Colonic mucosa (tissue), 4 donors: Measurements from ENCODE around the gene SPATA3. TPM values are rescaled to one million over a fixed set of nuclear protein-coding genes. Genes with fewer than 3 reads are reported as not detected.
"Not testable (repeated sequence)": the region's sequence is repeated elsewhere in the genome, so short reads cannot be mapped to it uniquely, and the experiment has no call there.

Experiments used
- DNase-seq: peaks from one replicate; pipeline ENCODE4 v3.0.0-alpha.2; 2020
- H3K27ac ChIP-seq: fragments of 200-600 bp; one replicate; pipeline ENCODE4 v1.8.0; 2021
- H3K27me3 ChIP-seq: fragments of 200-600 bp; one replicate; pipeline ENCODE4 v1.8.0; 2021
- H3K36me3 ChIP-seq: fragments of 200-600 bp; one replicate; pipeline ENCODE4 v1.8.0; 2021
- H3K4me1 ChIP-seq: fragments of 200-600 bp; one replicate; pipeline ENCODE4 v1.8.0; 2021; ENCODE audit warnings: mild to moderate bottlenecking
- H3K4me3 ChIP-seq: fragments of 200-600 bp; one replicate; pipeline ENCODE4 v1.8.0; 2021
- H3K9ac ChIP-seq, 2 donors: one replicate each; pipeline ENCODE4 v1.7.0; 2013; ENCODE audit warnings: control low read depth in 2 of 2, low read depth in 2 of 2, low read length in 2 of 2
- H3K9me3 ChIP-seq: fragments of 200-600 bp; one replicate; pipeline ENCODE4 v1.8.0; 2021
- intact Hi-C: fragments of 100-400 bp; cut with DNase I; formaldehyde crosslinking; loops from one replicate; pipeline ENCODE4 v1.14.1; 2022
- total RNA-seq, 2 donors: library from RNA; stranded (reverse); fragmentation: NEBNext Ultra II Directional in 1 of 2; extraction: Animal tissue kit (Norgen Biotek cat#: 25700) in 1 of 2; gene quantifications; one replicate each; pipeline ENCODE4 v1.2.1, GENCODE V29; 2021
- TF ChIP-seq, protein P1 (sequence below): fragments of 200-600 bp; IDR thresholded peaks from one replicate; pipeline ENCODE4 v1.8.0; 2022; ENCODE audit warnings: antibody characterized with exemption, mild to moderate bottlenecking
- donor health status: healthy.
- donor health status: DM: no; HTN: no; CAD: no.
- donor health status: DM: no; HTN: no; CAD: no.

SPATA3 gene
- total RNA-seq, 2 donors from 2014 or later, result not detected

GRCh38 chr2:231003186-231003585 lies 7.3 kb downstream of the SPATA3 start:
- H3K27me3 ChIP-seq, result no peaks in the 10 kb centered on the region
- H3K36me3 ChIP-seq, result no peaks in the 10 kb centered on the region
- H3K9me3 ChIP-seq, result no peaks in the 10 kb centered on the region
- no peak overlapping the region for H3K4me3 ChIP-seq
- H3K4me1 ChIP-seq, result no peaks in the 10 kb centered on the region
- TF ChIP-seq, protein P1, sequence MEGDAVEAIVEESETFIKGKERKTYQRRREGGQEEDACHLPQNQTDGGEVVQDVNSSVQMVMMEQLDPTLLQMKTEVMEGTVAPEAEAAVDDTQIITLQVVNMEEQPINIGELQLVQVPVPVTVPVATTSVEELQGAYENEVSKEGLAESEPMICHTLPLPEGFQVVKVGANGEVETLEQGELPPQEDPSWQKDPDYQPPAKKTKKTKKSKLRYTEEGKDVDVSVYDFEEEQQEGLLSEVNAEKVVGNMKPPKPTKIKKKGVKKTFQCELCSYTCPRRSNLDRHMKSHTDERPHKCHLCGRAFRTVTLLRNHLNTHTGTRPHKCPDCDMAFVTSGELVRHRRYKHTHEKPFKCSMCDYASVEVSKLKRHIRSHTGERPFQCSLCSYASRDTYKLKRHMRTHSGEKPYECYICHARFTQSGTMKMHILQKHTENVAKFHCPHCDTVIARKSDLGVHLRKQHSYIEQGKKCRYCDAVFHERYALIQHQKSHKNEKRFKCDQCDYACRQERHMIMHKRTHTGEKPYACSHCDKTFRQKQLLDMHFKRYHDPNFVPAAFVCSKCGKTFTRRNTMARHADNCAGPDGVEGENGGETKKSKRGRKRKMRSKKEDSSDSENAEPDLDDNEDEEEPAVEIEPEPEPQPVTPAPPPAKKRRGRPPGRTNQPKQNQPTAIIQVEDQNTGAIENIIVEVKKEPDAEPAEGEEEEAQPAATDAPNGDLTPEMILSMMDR, result no peak
- H3K9ac ChIP-seq, result no peak overlapping the region
- intact Hi-C loops, result no loop called here
- H3K27ac ChIP-seq, result no peak overlapping the region
- no peak for DNase-seq

- H3K4me1 ChIP-seq, DNase-seq, H3K36me3 ChIP-seq, H3K4me3 ChIP-seq, H3K27me3 ChIP-seq, H3K9ac ChIP-seq, H3K27ac ChIP-seq, intact Hi-C loops, H3K9me3 ChIP-seq: not testable (repeated sequence)
Observed at GRCh38 chr2:231004930-231005329, 9.0 kb downstream of the SPATA3 start.

DNA sequence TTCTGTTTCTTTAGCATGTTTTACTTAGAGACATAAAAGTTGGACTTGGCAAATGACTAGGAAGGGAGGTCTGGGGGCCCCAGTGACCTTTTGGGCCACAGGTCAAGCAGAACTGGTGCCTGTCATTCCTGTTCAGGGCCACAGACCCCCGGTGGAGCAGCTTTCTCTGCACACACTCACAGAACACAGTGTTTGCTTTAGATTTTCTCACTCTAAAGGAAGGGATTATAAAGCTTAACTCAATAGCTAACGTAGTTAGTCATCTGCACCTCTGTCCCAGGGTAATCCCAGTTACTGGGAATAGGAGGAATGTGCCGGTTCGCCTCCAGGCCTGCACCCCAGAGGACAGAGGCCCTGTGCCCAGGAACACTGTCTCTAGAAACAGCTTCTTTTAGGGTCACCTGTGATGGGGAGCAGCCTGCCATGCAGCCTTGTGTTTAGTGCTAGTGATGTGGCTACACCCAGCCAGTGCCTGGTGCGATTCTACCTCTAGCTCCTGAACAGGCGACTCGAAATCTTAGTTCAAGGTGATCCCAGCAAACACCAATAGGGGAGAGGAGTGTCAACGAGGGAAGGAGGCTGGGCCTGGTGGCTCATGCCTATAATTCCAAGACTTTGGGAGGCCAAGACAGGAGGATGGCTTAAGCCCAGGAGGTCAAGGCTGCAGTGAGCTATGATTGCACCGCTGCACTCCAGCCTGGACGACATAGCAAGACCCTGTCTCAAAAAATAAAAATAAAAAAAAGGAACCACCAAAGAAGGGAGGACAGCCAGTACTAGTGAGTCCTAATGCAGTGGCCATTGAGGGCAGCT lies 11.6 kb downstream of the SPATA3 start:
- Histone ChIP-seq H3K27me3 (no peaks in the 10 kb centered on the region), H3K4me1 (no peaks in the 10 kb centered on the region), H3K36me3 (no peaks in the 10 kb centered on the region), H3K9me3 (no peaks in the 10 kb centered on the region), H3K9ac (no peak overlapping the region), H3K4me3 (no peak overlapping the region), H3K27ac (no peak overlapping the region)
- TF ChIP-seq, protein P1, result no peak
- no peak for DNase-seq
- intact Hi-C loops, result no loop called here

DNA sequence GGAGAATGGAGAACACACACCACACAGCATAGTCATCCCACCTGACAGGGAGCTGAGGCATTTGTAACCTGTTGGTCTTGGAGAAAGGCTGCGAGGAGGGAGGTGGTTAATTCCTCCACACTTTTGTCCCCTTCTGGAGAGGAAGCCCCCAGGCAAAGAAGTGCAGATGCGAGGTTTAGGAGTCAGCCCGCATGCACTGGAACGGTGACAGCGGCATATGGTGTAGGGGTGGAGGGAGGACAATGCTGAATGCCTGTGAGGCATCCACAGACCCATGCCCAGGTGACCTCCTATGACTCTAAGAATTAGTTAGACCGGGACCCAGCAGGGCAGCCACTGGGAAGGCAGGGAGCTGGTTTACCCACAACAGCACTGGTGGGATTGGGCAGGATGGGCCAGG lies 12.2 kb downstream of the SPATA3 start:
- DNase-seq, result no peak
- Histone ChIP-seq H3K9me3 (no peaks in the 10 kb centered on the region), H3K9ac (no peak overlapping the region), H3K36me3 (no peaks in the 10 kb centered on the region), H3K27me3 (no peaks in the 10 kb centered on the region), H3K27ac (no peak overlapping the region), H3K4me1 (no peaks in the 10 kb centered on the region), H3K4me3 (no peak overlapping the region)
- intact Hi-C loops, result no loop called here
- TF ChIP-seq, protein P1, result no peak

DNA sequence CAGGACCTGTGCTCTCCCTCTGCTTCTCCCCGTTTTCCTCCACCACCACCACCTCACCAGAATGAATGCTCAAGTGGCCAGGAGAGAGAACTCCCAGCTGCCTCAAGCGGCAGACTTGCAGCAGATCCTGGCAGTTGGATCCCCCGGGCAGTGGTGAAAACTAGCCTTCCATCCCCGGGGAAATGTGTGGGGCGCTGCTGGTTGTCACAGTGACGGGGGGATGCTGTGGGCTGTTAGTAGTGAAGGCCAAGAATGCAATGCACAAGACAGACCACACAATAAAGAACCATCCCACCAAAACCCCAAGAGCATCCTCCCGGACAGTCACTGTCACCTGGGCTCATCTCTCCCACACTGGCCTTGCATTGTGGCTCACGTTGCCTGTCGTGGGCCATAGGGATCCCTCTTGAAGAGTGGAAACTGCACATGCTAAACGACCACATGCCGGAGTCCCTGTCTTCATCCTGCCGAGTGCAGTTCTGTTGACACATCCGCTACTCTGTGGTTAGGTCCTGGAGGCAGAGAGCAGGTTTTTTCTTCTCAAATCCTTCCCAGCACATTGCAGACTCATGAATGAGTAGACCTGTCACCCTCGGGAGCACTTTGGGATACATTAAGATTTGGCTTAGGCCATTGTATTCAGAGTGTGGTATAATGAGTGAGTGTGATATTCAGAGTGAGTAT lies 13.5 kb downstream of the SPATA3 start:
- Histone ChIP-seq H3K27me3 (no peaks in the 10 kb centered on the region), H3K4me1 (no peaks in the 10 kb centered on the region), H3K27ac (no peak overlapping the region), H3K36me3 (no peaks in the 10 kb centered on the region), H3K9ac (no peak overlapping the region), H3K4me3 (no peak overlapping the region), H3K9me3 (no peaks in the 10 kb centered on the region)
- intact Hi-C loops, result no loop called here
- DNase-seq, result no peak
- TF ChIP-seq, protein P1, result no peak

- intact Hi-C loops, result no loop called here
- Histone ChIP-seq H3K27me3 (no peaks in the 10 kb centered on the region), H3K9me3 (no peaks in the 10 kb centered on the region), H3K4me3 (no peak overlapping the region), H3K27ac (no peak overlapping the region), H3K9ac (no peak overlapping the region), H3K4me1 (no peaks in the 10 kb centered on the region), H3K36me3 (no peaks in the 10 kb centered on the region)
- no peak for DNase-seq
- TF ChIP-seq, protein P1, result no peak
Observed at GRCh38 chr2:231010201-231010730, 14.3 kb downstream of the SPATA3 start.
